ENCODE data around the gene CAPN14. TPM values are rescaled to one million over a fixed set of nuclear protein-coding genes. Genes with fewer than 3 reads are reported as not detected.

CAPN14 gene
- total RNA-seq, 1 donor = 0.09 TPM

- no peak for TF ChIP-seq CTCF (IDR thresholded peaks at IDR 0.05; ENCODE audit: insufficient read depth, low read length)
Observed at GRCh38 chr2:31251018-31251417, 33.7 kb upstream of the CAPN14 start.

GRCh38 chr2:31249009-31249690, 31.8 kb upstream of the CAPN14 start:
- H3K4me3 ChIP-seq (ENCODE audit: low read depth, low read length) = no peak overlapping the region
- DNase-seq (ENCODE audit: low read depth) = no peak
- TF ChIP-seq CTCF (IDR thresholded peaks at IDR 0.05; ENCODE audit: insufficient read depth, low read length) = no peak

More at GRCh38 chr2:31251018-31251417, 33.7 kb upstream of the CAPN14 start:
- no peak overlapping the region for H3K4me3 ChIP-seq (ENCODE audit: low read depth, low read length)
- DNase-seq (ENCODE audit: low read depth) = no peak

GRCh38 chr2:31248139-31248538, 30.8 kb upstream of the CAPN14 start:
- TF ChIP-seq CTCF (IDR thresholded peaks at IDR 0.05; ENCODE audit: insufficient read depth, low read length) = no peak
- H3K4me3 ChIP-seq (ENCODE audit: low read depth, low read length) = no peak overlapping the region
- no peak for DNase-seq (ENCODE audit: low read depth)

GRCh38 chr2:31247711-31248110, 30.4 kb upstream of the CAPN14 start:
- DNase-seq (ENCODE audit: low read depth) = no peak
- H3K4me3 ChIP-seq (ENCODE audit: low read depth, low read length) = no peak overlapping the region
- TF ChIP-seq CTCF (IDR thresholded peaks at IDR 0.05; ENCODE audit: insufficient read depth, low read length) = no peak

GRCh38 chr2:31246184-31246852, 29.0 kb upstream of the CAPN14 start:
- H3K4me3 ChIP-seq (ENCODE audit: low read depth, low read length) = no peak overlapping the region
- DNase-seq (ENCODE audit: low read depth) = peak; percentile 49
- TF ChIP-seq CTCF (IDR thresholded peaks at IDR 0.05; ENCODE audit: insufficient read depth, low read length) = no peak

GRCh38 chr2:31244101-31244500, 26.8 kb upstream of the CAPN14 start:
- DNase-seq (ENCODE audit: low read depth) = no peak
- H3K4me3 ChIP-seq (ENCODE audit: low read depth, low read length) = no peak overlapping the region
- TF ChIP-seq CTCF (IDR thresholded peaks at IDR 0.05; ENCODE audit: insufficient read depth, low read length) = no peak

Data from fibroblast of the aortic adventitia (primary cell).